Measurements from ENCODE around the gene ACADL. TPM values are rescaled to one million over a fixed set of nuclear protein-coding genes. Genes with fewer than 3 reads are reported as not detected.

Gene ACADL
- total and polyA plus RNA-seq, 2 of the 13 experiments (the other 11 are each of a cell fraction or from before 2014, with no cell fraction given), result not detected

DNA sequence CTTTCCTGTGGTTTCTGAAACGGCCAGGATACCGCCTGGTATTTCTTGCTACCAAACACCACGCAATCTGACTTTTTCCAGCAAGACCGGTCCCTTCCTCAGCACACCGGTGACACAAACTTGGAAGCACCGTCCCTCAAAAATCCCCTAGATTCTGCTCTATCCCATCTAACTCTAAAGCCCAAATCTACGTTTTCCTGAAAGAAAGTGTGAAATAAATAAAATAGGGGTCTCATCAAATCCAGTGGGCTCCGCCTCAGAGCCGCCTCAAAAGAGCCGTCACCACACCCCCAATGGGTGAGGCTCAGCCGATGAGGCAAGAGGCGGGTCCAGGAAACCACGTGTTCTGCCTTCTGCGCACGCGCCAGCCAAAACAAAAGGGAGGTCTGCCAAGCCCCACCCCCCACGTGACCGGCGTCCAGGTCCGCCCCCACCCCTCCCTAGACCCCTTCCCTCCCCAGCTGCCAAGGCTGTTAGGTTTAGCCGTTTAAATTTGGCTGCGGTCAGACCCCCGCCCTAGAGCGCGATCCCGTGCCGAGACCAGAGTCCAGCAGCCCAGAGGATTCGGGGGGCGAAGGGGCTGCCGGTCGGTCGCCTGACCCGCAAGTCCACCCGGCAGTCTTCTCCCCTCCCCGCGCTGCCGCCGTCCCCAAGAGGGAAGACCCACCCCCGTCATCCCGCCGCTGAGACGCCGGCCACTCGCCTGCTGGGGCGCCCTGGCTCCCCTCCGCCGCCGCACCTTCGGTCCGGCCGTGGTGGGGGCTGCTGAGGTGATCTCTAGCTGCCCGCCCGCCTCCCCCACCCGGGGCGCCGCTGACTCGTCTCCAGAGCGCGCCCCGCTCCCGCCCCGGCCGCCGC is 54.6 kb downstream of the ACADL start (continued):
- TF ChIP-seq, protein P1, sequence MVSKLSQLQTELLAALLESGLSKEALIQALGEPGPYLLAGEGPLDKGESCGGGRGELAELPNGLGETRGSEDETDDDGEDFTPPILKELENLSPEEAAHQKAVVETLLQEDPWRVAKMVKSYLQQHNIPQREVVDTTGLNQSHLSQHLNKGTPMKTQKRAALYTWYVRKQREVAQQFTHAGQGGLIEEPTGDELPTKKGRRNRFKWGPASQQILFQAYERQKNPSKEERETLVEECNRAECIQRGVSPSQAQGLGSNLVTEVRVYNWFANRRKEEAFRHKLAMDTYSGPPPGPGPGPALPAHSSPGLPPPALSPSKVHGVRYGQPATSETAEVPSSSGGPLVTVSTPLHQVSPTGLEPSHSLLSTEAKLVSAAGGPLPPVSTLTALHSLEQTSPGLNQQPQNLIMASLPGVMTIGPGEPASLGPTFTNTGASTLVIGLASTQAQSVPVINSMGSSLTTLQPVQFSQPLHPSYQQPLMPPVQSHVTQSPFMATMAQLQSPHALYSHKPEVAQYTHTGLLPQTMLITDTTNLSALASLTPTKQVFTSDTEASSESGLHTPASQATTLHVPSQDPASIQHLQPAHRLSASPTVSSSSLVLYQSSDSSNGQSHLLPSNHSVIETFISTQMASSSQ (IDR thresholded peaks at IDR 0.05; ENCODE audit: low read depth), result no peak
- TF ChIP-seq, protein P1 (CRISPR knock-in tag; IDR thresholded peaks at IDR 0.05; ENCODE audit: borderline replicate concordance), result 0 out of 2 replicates have a peak, but pooled peaks have one; percentile 49
- peak; percentile 57; the same call in 1 of the 2 replicates for TF ChIP-seq SPEN (CRISPR knock-in tag; IDR thresholded peaks at IDR 0.05; ENCODE audit: low read depth)
- no peak for TF ChIP-seq FOXO1 (CRISPR knock-in tag; IDR thresholded peaks at IDR 0.05)
- no peak for TF ChIP-seq ZFAT (CRISPR knock-in tag; conservative IDR thresholded peaks at IDR 0.05)
- TF ChIP-seq SIN3A (IDR thresholded peaks at IDR 0.05; ENCODE audit: borderline replicate concordance, low read depth, low read length), result peak; percentile 39; the same call in 1 of the 2 replicates
- TF ChIP-seq ZNF275 (CRISPR knock-in tag; IDR thresholded peaks at IDR 0.05; ENCODE audit: borderline replicate concordance), result 0 out of 2 replicates have a peak, but pooled peaks have one; percentile 78
- no peak for TF ChIP-seq TEAD2 (CRISPR knock-in tag; IDR thresholded peaks at IDR 0.05)
- no peak for TF ChIP-seq ARNT (IDR thresholded peaks at IDR 0.05)
- TF ChIP-seq ZNF589 (CRISPR knock-in tag; conservative IDR thresholded peaks at IDR 0.05), result no peak
- TF ChIP-seq ELF3 (CRISPR knock-in tag; IDR thresholded peaks at IDR 0.05), result no peak; the same call in 1 of the 2 replicates
- 0 out of 2 replicates have a peak, but pooled peaks have one; percentile 21 for TF ChIP-seq ZNF598 (CRISPR knock-in tag; IDR thresholded peaks at IDR 0.05; ENCODE audit: borderline replicate concordance)
- no peak for TF ChIP-seq NR2F6 (IDR thresholded peaks at IDR 0.05)
- no peak; the same call in 1 of the 2 replicates for TF ChIP-seq NR2F6 (CRISPR knock-in tag; IDR thresholded peaks at IDR 0.05)
- TF ChIP-seq, protein P2, sequence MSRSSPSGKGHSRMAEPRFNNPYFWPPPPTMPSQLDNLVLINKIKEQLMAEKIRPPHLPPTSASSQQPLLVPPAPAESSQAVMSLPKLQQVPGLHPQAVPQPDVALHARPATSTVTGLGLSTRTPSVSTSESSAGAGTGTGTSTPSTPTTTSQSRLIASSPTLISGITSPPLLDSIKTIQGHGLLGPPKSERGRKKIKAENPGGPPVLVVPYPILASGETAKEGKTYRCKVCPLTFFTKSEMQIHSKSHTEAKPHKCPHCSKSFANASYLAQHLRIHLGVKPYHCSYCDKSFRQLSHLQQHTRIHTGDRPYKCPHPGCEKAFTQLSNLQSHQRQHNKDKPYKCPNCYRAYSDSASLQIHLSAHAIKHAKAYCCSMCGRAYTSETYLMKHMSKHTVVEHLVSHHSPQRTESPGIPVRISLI (CRISPR knock-in tag; IDR thresholded peaks at IDR 0.05; ENCODE audit: borderline replicate concordance), result 0 out of 2 replicates have a peak, but pooled peaks have one; percentile 5
- TF ChIP-seq RXRB (CRISPR knock-in tag; IDR thresholded peaks at IDR 0.05; ENCODE audit: borderline replicate concordance), result peak; percentile 20; the same call in 1 of the 2 replicates
- TF ChIP-seq DRAP1 (CRISPR knock-in tag; IDR thresholded peaks at IDR 0.05), result peak; percentile 88

All from HepG2 (cell line).